Activated T-cell treated with anti-CD3 and anti-CD28 coated beads for 1 hour (primary cell): ENCODE measurements around the gene LY6G6F.

Source experiments
- DNase-seq: peaks from one replicate; pipeline ENCODE4 v3.0.0-alpha.2; 2020; ENCODE audit warnings: low read depth

LY6G6F gene

GRCh38 chr6:31706599-31706998 lies at the start of gene LY6G6F:
Gene LY6G6F (plus strand): TSS chr6:31706866. CDS start chr6:31706907, 41 bp downstream.
- DNase-seq, result no peak

- DNase-seq, result no peak
These were observed 49.1 kb upstream of the LY6G6F start for GRCh38 chr6:31657406-31658157.

- no peak for DNase-seq
These were observed 48.4 kb upstream of the LY6G6F start for GRCh38 chr6:31658158-31658688.

- DNase-seq, result no peak
These were observed 47.5 kb upstream of the LY6G6F start for GRCh38 chr6:31658983-31659648.

- no peak for DNase-seq
These were observed 46.9 kb upstream of the LY6G6F start for GRCh38 chr6:31659649-31660380.

- peak; percentile 70 for DNase-seq
These were observed 46.0 kb upstream of the LY6G6F start, which contains the start of gene C6orf47 for GRCh38 chr6:31660381-31661261. Gene C6orf47 (minus strand): TSS chr6:31660778. CDS start chr6:31659947, 831 bp downstream.

GRCh38 chr6:31661262-31662123 lies 45.2 kb upstream of the LY6G6F start:
- DNase-seq, result no peak

GRCh38 chr6:31662124-31662723 lies 44.4 kb upstream of the LY6G6F start:
- DNase-seq, result no peak

GRCh38 chr6:31663126-31663960 lies 43.3 kb upstream of the LY6G6F start:
- DNase-seq, result no peak

GRCh38 chr6:31663961-31664789 lies 42.5 kb upstream of the LY6G6F start:
- DNase-seq, result no peak

- DNase-seq, result peak; percentile 86
These were observed 41.7 kb upstream of the LY6G6F start, which contains the start of gene GPANK1 for GRCh38 chr6:31664790-31665500. Gene GPANK1 (minus strand): TSS chr6:31664997. CDS start chr6:31664478, 519 bp downstream.

GRCh38 chr6:31665501-31666336 lies 40.9 kb upstream of the LY6G6F start, which contains the start of gene CSNK2B:
Gene CSNK2B (plus strand): TSS chr6:31666080. CDS start chr6:31666832, 752 bp downstream.
- DNase-seq, result peak; percentile 95

GRCh38 chr6:31666337-31666965 lies 40.2 kb upstream of the LY6G6F start:
- no peak for DNase-seq

GRCh38 chr6:31669676-31670075 lies 37.0 kb upstream of the LY6G6F start, which contains the start of gene LY6G5B:
Gene LY6G5B (plus strand): TSS chr6:31669976. CDS start chr6:31670951, 975 bp downstream.
- DNase-seq, result no peak

- DNase-seq, result no peak
These were observed 30.3 kb upstream of the LY6G6F start for GRCh38 chr6:31676322-31676903.
